GM06990 (cell line): ENCODE measurements around the gene PPDPF.

ENCODE experiments used
- DNase-seq: peaks from one replicate; pipeline ENCODE4 v3.0.0-alpha.2; 2011; ENCODE audit not compliant: insufficient read length; ENCODE audit errors: extremely low read depth
- H3K27me3 ChIP-seq: replicated peaks from 2 replicates; pipeline ENCODE4 v1.6.0; 2011; ENCODE audit warnings: low read length; ENCODE audit not compliant: control insufficient read depth, insufficient read depth
- H3K36me3 ChIP-seq: 2 replicates; pipeline ENCODE4 v1.5.1; 2011; ENCODE audit warnings: low read length; ENCODE audit not compliant: control insufficient read depth, insufficient read depth
- H3K4me3 ChIP-seq: replicated peaks from 2 replicates; pipeline ENCODE4 v1.5.1; 2011; ENCODE audit warnings: low read depth, mild to moderate bottlenecking, control low read depth, low read length
- CTCF ChIP-seq: IDR thresholded peaks from 2 replicates; pipeline ENCODE4 v1.5.1; 2011; ENCODE audit warnings: low read length, control low read depth, mild to moderate bottlenecking, inconsistent platforms; ENCODE audit not compliant: insufficient read depth, poor library complexity, severe bottlenecking

PPDPF gene

GRCh38 chr20:63529180-63529860, 8.8 kb downstream of the PPDPF start:
- no peak overlapping the region for H3K4me3 ChIP-seq
- TF ChIP-seq CTCF, result no peak
- no peaks in the 10 kb centered on the region for H3K27me3 ChIP-seq
- DNase-seq, result peak; percentile 30
- no peaks in the 10 kb centered on the region for H3K36me3 ChIP-seq

DNA sequence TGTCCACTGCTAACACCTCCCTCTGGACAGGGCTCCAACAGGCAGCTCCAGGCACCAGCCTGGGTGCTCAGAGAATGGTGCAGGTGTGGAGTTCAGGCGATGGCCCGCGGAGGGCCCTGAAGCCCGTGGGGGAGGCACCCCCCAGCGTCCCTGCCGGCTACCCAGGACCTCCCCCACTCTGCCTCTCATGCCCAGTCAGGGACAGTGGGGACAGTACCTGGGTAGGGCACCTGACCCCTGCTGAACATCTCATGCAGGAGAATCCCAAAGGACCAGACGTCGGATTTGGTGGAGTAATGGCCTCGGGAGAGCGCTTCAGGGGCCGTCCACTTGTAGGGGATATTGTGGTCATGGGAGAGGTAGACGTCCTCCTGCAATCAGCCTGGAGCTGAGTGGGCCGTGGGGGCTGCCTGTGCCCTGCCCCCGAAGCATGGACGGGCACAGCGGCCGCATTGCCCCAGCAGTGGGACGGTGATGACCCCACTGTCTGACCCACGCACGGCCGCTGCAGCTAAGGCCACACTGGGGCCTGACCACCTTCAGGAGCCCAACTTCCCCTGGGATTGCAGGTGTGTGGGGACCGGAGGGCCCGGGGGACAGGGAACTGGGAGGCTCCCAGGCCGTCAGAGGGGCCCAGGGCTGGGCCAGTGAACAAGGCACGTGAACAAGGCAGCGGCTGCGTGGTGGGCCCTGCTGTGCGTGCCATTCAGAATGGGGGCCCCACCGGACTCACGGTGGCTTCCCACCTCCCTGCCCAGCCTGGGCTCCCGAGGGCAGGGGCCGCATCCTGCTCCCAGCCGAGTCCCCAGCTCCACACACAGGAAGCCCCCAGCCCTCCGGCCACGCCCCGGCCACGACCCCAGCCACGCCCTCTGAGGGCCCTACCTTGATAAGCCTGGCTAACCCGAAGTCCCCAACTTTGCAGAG, 9.6 kb downstream of the PPDPF start:
- no peak for TF ChIP-seq CTCF
- Histone ChIP-seq H3K36me3 (no peaks in the 10 kb centered on the region), H3K4me3 (no peak overlapping the region), H3K27me3 (no peaks in the 10 kb centered on the region)
- peak; percentile 10 for DNase-seq

GRCh38 chr20:63530788-63531160, 10.2 kb downstream of the PPDPF start:
- no peak for TF ChIP-seq CTCF
- no peaks in the 10 kb centered on the region for H3K36me3 ChIP-seq
- H3K4me3 ChIP-seq, result no peak overlapping the region
- no peaks in the 10 kb centered on the region for H3K27me3 ChIP-seq
- no peak for DNase-seq

DNA sequence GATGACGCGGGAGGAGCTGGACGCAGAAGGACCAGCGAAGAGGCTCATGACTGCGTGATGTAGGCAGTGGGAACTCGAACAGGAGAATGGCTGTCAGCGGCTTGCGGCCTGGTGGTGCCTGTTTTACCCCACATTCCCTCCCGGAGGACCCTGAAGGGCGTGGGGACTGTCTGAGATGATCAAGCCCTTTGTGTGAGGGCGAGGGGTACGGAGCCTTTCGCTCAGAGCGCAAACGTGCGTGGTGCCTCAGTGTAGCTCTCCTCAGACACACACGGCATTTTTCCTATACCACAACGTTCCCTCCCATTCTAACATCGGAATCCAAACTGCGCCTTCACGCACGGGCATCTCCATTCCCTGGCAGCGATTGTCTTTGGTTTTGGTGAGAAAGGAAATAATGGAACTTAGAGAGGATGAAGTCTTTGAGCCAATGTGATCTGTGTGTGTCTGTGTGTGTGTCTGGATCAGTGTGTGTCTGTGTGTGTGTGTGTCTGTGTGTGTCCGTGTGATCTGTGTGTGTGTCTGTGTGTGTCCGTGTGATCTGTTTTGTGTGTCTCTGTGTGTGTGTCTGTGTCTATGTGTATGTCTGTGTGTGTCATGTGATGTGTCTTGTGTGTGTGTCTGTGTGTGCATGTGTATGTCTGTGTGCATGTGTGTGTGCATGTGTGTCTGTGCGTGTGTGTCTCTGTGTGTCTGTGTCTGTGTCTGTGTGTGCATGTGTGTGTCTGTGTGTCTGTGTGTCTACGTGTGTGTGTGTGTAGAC, 11.3 kb downstream of the PPDPF start:
- TF ChIP-seq CTCF, result no peak
- Histone ChIP-seq H3K4me3 (no peak overlapping the region), H3K36me3 (no peaks in the 10 kb centered on the region), H3K27me3 (no peaks in the 10 kb centered on the region)
- DNase-seq, result peak; percentile 12

DNA sequence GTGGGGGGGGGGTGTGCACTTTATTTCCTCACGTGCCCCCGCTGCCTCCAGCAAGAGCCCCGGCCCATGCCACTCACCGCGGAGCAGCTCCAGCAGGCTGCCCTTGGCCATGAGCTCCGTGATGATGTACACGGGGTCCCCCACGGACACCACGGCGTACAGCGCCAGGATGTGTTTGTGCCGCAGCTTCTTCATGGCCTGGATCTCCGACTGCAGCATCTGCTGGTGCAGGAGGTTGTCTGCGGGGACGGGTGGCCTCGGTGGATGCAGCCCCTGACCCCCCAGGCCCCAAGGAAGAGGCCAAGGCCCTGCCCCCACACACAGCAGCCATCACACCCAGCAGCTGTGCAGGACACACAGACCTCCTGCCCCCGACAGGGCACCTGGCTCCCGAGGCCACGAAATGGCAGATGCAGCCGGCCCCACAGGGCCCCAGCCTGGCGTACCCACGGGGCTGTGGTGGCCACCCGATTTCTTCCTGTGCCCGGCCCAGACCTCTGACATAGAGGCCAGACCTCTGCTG, 11.9 kb downstream of the PPDPF start:
- no peaks in the 10 kb centered on the region for H3K27me3 ChIP-seq
- no peaks in the 10 kb centered on the region for H3K36me3 ChIP-seq
- no peak overlapping the region for H3K4me3 ChIP-seq
- no peak for TF ChIP-seq CTCF
- DNase-seq, result peak; percentile 10
